ENCODE measurements around the gene ENTPD5. TPM values are rescaled to one million over a fixed set of nuclear protein-coding genes. Genes with fewer than 3 reads are reported as not detected.

Gene ENTPD5
- total and polyA plus RNA-seq, 4 donors: 38.1 to 276 (median 76.5) TPM

- no peaks in the 10 kb centered on the region for H3K4me1 ChIP-seq (ENCODE audit: control insufficient read depth in 4 of 4, insufficient read depth in 4 of 4, low read length in 3 of 4)
- H3K36me3 ChIP-seq (ENCODE audit: control insufficient read depth in 4 of 4, insufficient read depth in 3 of 4, low read depth in 1 of 4, low read length in 3 of 4): no peaks in the 10 kb centered on the region
- H3K27ac ChIP-seq (ENCODE audit: low read depth in 1 of 2, low read length in 2 of 2): no peak overlapping the region
- TF ChIP-seq RAD21 (IDR thresholded peaks at IDR 0.05): no peak
- TF ChIP-seq HNF4G (IDR thresholded peaks at IDR 0.05): no peak
- WGBS: 95% methylated on average over 4 of the region's 4 CpGs
- H3K4me3 ChIP-seq (ENCODE audit: low read depth in 1 of 3, low read length in 3 of 3): no peak overlapping the region
- H3K27me3 ChIP-seq (ENCODE audit: control insufficient read depth in 4 of 4, insufficient read depth in 4 of 4, low read length in 3 of 4): no peaks in the 10 kb centered on the region
- no peak overlapping the region for H3K9ac ChIP-seq (ENCODE audit: low read depth in 1 of 2, low read length in 2 of 2)
- no peaks in the 10 kb centered on the region for H3K9me3 ChIP-seq (ENCODE audit: control insufficient read depth in 4 of 4, low read length in 3 of 4)
- no peak for DNase-seq (ENCODE audit: low spot score)
Observed at GRCh38 chr14:74035556-74035955, 16.5 kb upstream of the ENTPD5 start.

- Histone ChIP-seq H3K9ac (ENCODE audit: low read depth in 1 of 2, low read length in 2 of 2) (no peak overlapping the region), H3K27me3 (ENCODE audit: control insufficient read depth in 4 of 4, insufficient read depth in 4 of 4, low read length in 3 of 4) (no peaks in the 10 kb centered on the region), H3K9me3 (ENCODE audit: control insufficient read depth in 4 of 4, low read length in 3 of 4) (no peaks in the 10 kb centered on the region), H3K4me3 (ENCODE audit: low read depth in 1 of 3, low read length in 3 of 3) (no peak overlapping the region), H3K4me1 (ENCODE audit: control insufficient read depth in 4 of 4, insufficient read depth in 4 of 4, low read length in 3 of 4) (no peaks in the 10 kb centered on the region), H3K36me3 (ENCODE audit: control insufficient read depth in 4 of 4, insufficient read depth in 3 of 4, low read depth in 1 of 4, low read length in 3 of 4) (no peaks in the 10 kb centered on the region), H3K27ac (ENCODE audit: low read depth in 1 of 2, low read length in 2 of 2) (no peak overlapping the region)
- 91% methylated on average over 3 of the region's 3 CpGs for WGBS
- no peak for DNase-seq (ENCODE audit: low spot score)
- no peak for TF ChIP-seq ZBTB33 (IDR thresholded peaks at IDR 0.05)
- no peak for TF ChIP-seq HNF4A (conservative IDR thresholded peaks at IDR 0.05)
- no peak for TF ChIP-seq RXRA (IDR thresholded peaks at IDR 0.05)
- no peak for TF ChIP-seq GABPA (IDR thresholded peaks at IDR 0.05 in 1 of 2, conservative IDR thresholded peaks at IDR 0.05 in 1 of 2)
- TF ChIP-seq YY1 (IDR thresholded peaks at IDR 0.05): no peak
- no peak for TF ChIP-seq FOXA1 (IDR thresholded peaks at IDR 0.05)
- no peak for TF ChIP-seq FOXA2 (IDR thresholded peaks at IDR 0.05)
- TF ChIP-seq HNF4G (IDR thresholded peaks at IDR 0.05): no peak
- no peak for TF ChIP-seq REST (IDR thresholded peaks at IDR 0.05)
- TF ChIP-seq TAF1 (conservative IDR thresholded peaks at IDR 0.05): no peak
- no peak for TF ChIP-seq ATF3 (IDR thresholded peaks at IDR 0.05)
- no peak for TF ChIP-seq NR2F2 (IDR thresholded peaks at IDR 0.05)
Observed at GRCh38 chr14:74034572-74034971, 15.5 kb upstream of the ENTPD5 start.

GRCh38 chr14:74029136-74029535, 10.0 kb upstream of the ENTPD5 start:
- no peak overlapping the region for H3K4me3 ChIP-seq (ENCODE audit: low read depth in 1 of 3, low read length in 3 of 3)
- TF ChIP-seq NR2F2 (IDR thresholded peaks at IDR 0.05) (no peak), JUND (IDR thresholded peaks at IDR 0.05) (no peak), RAD21 (IDR thresholded peaks at IDR 0.05) (no peak), MAX (IDR thresholded peaks at IDR 0.05) (no peak), HNF4G (IDR thresholded peaks at IDR 0.05) (no peak), REST (IDR thresholded peaks at IDR 0.05) (no peak), CTCF (IDR thresholded peaks at IDR 0.05; ENCODE audit: low read depth, low read length, missing input control) (no peak)
- no peak overlapping the region for H3K9ac ChIP-seq (ENCODE audit: low read depth in 1 of 2, low read length in 2 of 2)
- DNase-seq (ENCODE audit: low spot score): no peak
- H3K27me3 ChIP-seq (ENCODE audit: control insufficient read depth in 4 of 4, insufficient read depth in 4 of 4, low read length in 3 of 4): no peaks in the 10 kb centered on the region
- no peaks in the 10 kb centered on the region for H3K9me3 ChIP-seq (ENCODE audit: control insufficient read depth in 4 of 4, low read length in 3 of 4)
- WGBS: 99% methylated on average over 3 of the region's 3 CpGs
- H3K4me1 ChIP-seq (ENCODE audit: control insufficient read depth in 4 of 4, insufficient read depth in 4 of 4, low read length in 3 of 4): no peaks in the 10 kb centered on the region
- no peaks in the 10 kb centered on the region for H3K36me3 ChIP-seq (ENCODE audit: control insufficient read depth in 4 of 4, insufficient read depth in 3 of 4, low read depth in 1 of 4, low read length in 3 of 4)
- no peak overlapping the region for H3K27ac ChIP-seq (ENCODE audit: low read depth in 1 of 2, low read length in 2 of 2)

All from liver (tissue), 9 donors.